ENCODE data around the gene CERS3.

The CERS3 gene

GRCh38 chr15:100528833-100529428, at the start of gene CERS3:
Gene CERS3 (minus strand): TSS chr15:100528950. CDS start chr15:100501849, 27,101 bp downstream.
- Histone ChIP-seq H3K27me3 (ENCODE audit: control insufficient read depth in 5 of 5, insufficient read depth in 4 of 5, low read length in 5 of 5) (peaks cover 0 to 8% (median 0%) of the 10 kb centered on the region in 5 donors), H3K4me3 (ENCODE audit: low read depth in 1 of 5, low read length in 5 of 5) (no peak within 1 kb of the TSS), H3K27ac (ENCODE audit: low read depth, low read length) (no peak within 1 kb of the TSS), H3K9me3 (ENCODE audit: control insufficient read depth in 5 of 5, low read length in 5 of 5) (no peaks in the 10 kb centered on the region), H3K36me3 (ENCODE audit: control insufficient read depth in 5 of 5, insufficient read depth in 5 of 5, low read length in 5 of 5) (no peaks in the 10 kb centered on the region), H3K9ac (ENCODE audit: low read length in 5 of 5) (no peak within 1 kb of the TSS), H3K4me1 (ENCODE audit: control insufficient read depth in 5 of 5, insufficient read depth in 5 of 5, low read length in 5 of 5) (peaks cover 2 to 27% (median 25%) of the 10 kb centered on the region in 5 donors)

- Histone ChIP-seq H3K27ac (ENCODE audit: low read depth, low read length) (no peak overlapping the region), H3K9ac (ENCODE audit: low read length in 5 of 5) (no peak overlapping the region), H3K9me3 (ENCODE audit: control insufficient read depth in 5 of 5, low read length in 5 of 5) (no peaks in the 10 kb centered on the region), H3K4me1 (ENCODE audit: control insufficient read depth in 5 of 5, insufficient read depth in 5 of 5, low read length in 5 of 5) (peaks cover 0 to 11% (median 0%) of the 10 kb centered on the region in 5 donors), H3K4me3 (ENCODE audit: low read depth in 1 of 5, low read length in 5 of 5) (no peak overlapping the region), H3K27me3 (ENCODE audit: control insufficient read depth in 5 of 5, insufficient read depth in 4 of 5, low read length in 5 of 5) (no peaks in the 10 kb centered on the region), H3K36me3 (ENCODE audit: control insufficient read depth in 5 of 5, insufficient read depth in 5 of 5, low read length in 5 of 5) (peaks cover 4 to 23% (median 10%) of the 10 kb centered on the region in 5 donors)
These were observed 44.8 kb upstream of the CERS3 start for GRCh38 chr15:100573526-100573925.

- Histone ChIP-seq H3K27ac (ENCODE audit: low read depth, low read length) (no peak overlapping the region), H3K27me3 (ENCODE audit: control insufficient read depth in 5 of 5, insufficient read depth in 4 of 5, low read length in 5 of 5) (no peaks in the 10 kb centered on the region), H3K4me1 (ENCODE audit: control insufficient read depth in 5 of 5, insufficient read depth in 5 of 5, low read length in 5 of 5) (peaks cover 0 to 11% (median 0%) of the 10 kb centered on the region in 5 donors), H3K9ac (ENCODE audit: low read length in 5 of 5) (no peak overlapping the region), H3K36me3 (ENCODE audit: control insufficient read depth in 5 of 5, insufficient read depth in 5 of 5, low read length in 5 of 5) (peaks cover 4 to 26% (median 10%) of the 10 kb centered on the region in 5 donors), H3K9me3 (ENCODE audit: control insufficient read depth in 5 of 5, low read length in 5 of 5) (no peaks in the 10 kb centered on the region), H3K4me3 (ENCODE audit: low read depth in 1 of 5, low read length in 5 of 5) (no peak overlapping the region)
These were observed 43.7 kb upstream of the CERS3 start for GRCh38 chr15:100572362-100572983.

GRCh38 chr15:100571592-100572167, 42.9 kb upstream of the CERS3 start:
- H3K27me3 ChIP-seq (ENCODE audit: control insufficient read depth in 5 of 5, insufficient read depth in 4 of 5, low read length in 5 of 5): no peaks in the 10 kb centered on the region
- no peaks in the 10 kb centered on the region for H3K9me3 ChIP-seq (ENCODE audit: control insufficient read depth in 5 of 5, low read length in 5 of 5)
- peaks cover 4 to 29% (median 10%) of the 10 kb centered on the region in 5 donors for H3K36me3 ChIP-seq (ENCODE audit: control insufficient read depth in 5 of 5, insufficient read depth in 5 of 5, low read length in 5 of 5)
- H3K4me1 ChIP-seq (ENCODE audit: control insufficient read depth in 5 of 5, insufficient read depth in 5 of 5, low read length in 5 of 5): peaks cover 0 to 11% (median 0%) of the 10 kb centered on the region in 5 donors
- H3K4me3 ChIP-seq (ENCODE audit: low read depth in 1 of 5, low read length in 5 of 5): no peak overlapping the region
- H3K27ac ChIP-seq (ENCODE audit: low read depth, low read length): no peak overlapping the region
- peak overlapping the region in 1 of 5 donors; percentile 20 for H3K9ac ChIP-seq (ENCODE audit: low read length in 5 of 5)

GRCh38 chr15:100570735-100571313, 42.1 kb upstream of the CERS3 start:
- Histone ChIP-seq H3K27me3 (ENCODE audit: control insufficient read depth in 5 of 5, insufficient read depth in 4 of 5, low read length in 5 of 5) (no peaks in the 10 kb centered on the region), H3K36me3 (ENCODE audit: control insufficient read depth in 5 of 5, insufficient read depth in 5 of 5, low read length in 5 of 5) (peaks cover 4 to 33% (median 10%) of the 10 kb centered on the region in 5 donors), H3K4me1 (ENCODE audit: control insufficient read depth in 5 of 5, insufficient read depth in 5 of 5, low read length in 5 of 5) (peaks cover 0 to 11% (median 0%) of the 10 kb centered on the region in 5 donors), H3K9me3 (ENCODE audit: control insufficient read depth in 5 of 5, low read length in 5 of 5) (no peaks in the 10 kb centered on the region), H3K9ac (ENCODE audit: low read length in 5 of 5) (peak overlapping the region in 2 of 5 donors; percentile 20 to 37), H3K4me3 (ENCODE audit: low read depth in 1 of 5, low read length in 5 of 5) (no peak overlapping the region), H3K27ac (ENCODE audit: low read depth, low read length) (no peak overlapping the region)

- peaks cover 4 to 33% (median 10%) of the 10 kb centered on the region in 5 donors for H3K36me3 ChIP-seq (ENCODE audit: control insufficient read depth in 5 of 5, insufficient read depth in 5 of 5, low read length in 5 of 5)
- H3K27me3 ChIP-seq (ENCODE audit: control insufficient read depth in 5 of 5, insufficient read depth in 4 of 5, low read length in 5 of 5): no peaks in the 10 kb centered on the region
- H3K9ac ChIP-seq (ENCODE audit: low read length in 5 of 5): peak overlapping the region in 1 of 5 donors; percentile 37
- no peak overlapping the region for H3K27ac ChIP-seq (ENCODE audit: low read depth, low read length)
- no peaks in the 10 kb centered on the region for H3K9me3 ChIP-seq (ENCODE audit: control insufficient read depth in 5 of 5, low read length in 5 of 5)
- H3K4me3 ChIP-seq (ENCODE audit: low read depth in 1 of 5, low read length in 5 of 5): no peak overlapping the region
- H3K4me1 ChIP-seq (ENCODE audit: control insufficient read depth in 5 of 5, insufficient read depth in 5 of 5, low read length in 5 of 5): peaks cover 0 to 11% (median 0%) of the 10 kb centered on the region in 5 donors
These were observed 41.5 kb upstream of the CERS3 start for GRCh38 chr15:100570275-100570674.

GRCh38 chr15:100569391-100569790, 40.6 kb upstream of the CERS3 start:
- Histone ChIP-seq H3K4me1 (ENCODE audit: control insufficient read depth in 5 of 5, insufficient read depth in 5 of 5, low read length in 5 of 5) (peaks cover 0 to 11% (median 0%) of the 10 kb centered on the region in 5 donors), H3K9me3 (ENCODE audit: control insufficient read depth in 5 of 5, low read length in 5 of 5) (no peaks in the 10 kb centered on the region), H3K9ac (ENCODE audit: low read length in 5 of 5) (no peak overlapping the region), H3K36me3 (ENCODE audit: control insufficient read depth in 5 of 5, insufficient read depth in 5 of 5, low read length in 5 of 5) (peaks cover 4 to 30% (median 10%) of the 10 kb centered on the region in 5 donors), H3K27me3 (ENCODE audit: control insufficient read depth in 5 of 5, insufficient read depth in 4 of 5, low read length in 5 of 5) (no peaks in the 10 kb centered on the region), H3K27ac (ENCODE audit: low read depth, low read length) (no peak overlapping the region), H3K4me3 (ENCODE audit: low read depth in 1 of 5, low read length in 5 of 5) (no peak overlapping the region)

GRCh38 chr15:100566850-100567628, 38.3 kb upstream of the CERS3 start:
- H3K4me3 ChIP-seq (ENCODE audit: low read depth in 1 of 5, low read length in 5 of 5): no peak overlapping the region
- H3K27me3 ChIP-seq (ENCODE audit: control insufficient read depth in 5 of 5, insufficient read depth in 4 of 5, low read length in 5 of 5): no peaks in the 10 kb centered on the region
- no peak overlapping the region for H3K27ac ChIP-seq (ENCODE audit: low read depth, low read length)
- peaks cover 0 to 17% (median 6%) of the 10 kb centered on the region in 5 donors for H3K36me3 ChIP-seq (ENCODE audit: control insufficient read depth in 5 of 5, insufficient read depth in 5 of 5, low read length in 5 of 5)
- peaks cover 0 to 10% (median 0%) of the 10 kb centered on the region in 5 donors for H3K4me1 ChIP-seq (ENCODE audit: control insufficient read depth in 5 of 5, insufficient read depth in 5 of 5, low read length in 5 of 5)
- no peaks in the 10 kb centered on the region for H3K9me3 ChIP-seq (ENCODE audit: control insufficient read depth in 5 of 5, low read length in 5 of 5)
- H3K9ac ChIP-seq (ENCODE audit: low read length in 5 of 5): no peak overlapping the region

- peaks cover 0 to 3% (median 0%) of the 10 kb centered on the region in 5 donors for H3K4me1 ChIP-seq (ENCODE audit: control insufficient read depth in 5 of 5, insufficient read depth in 5 of 5, low read length in 5 of 5)
- H3K27me3 ChIP-seq (ENCODE audit: control insufficient read depth in 5 of 5, insufficient read depth in 4 of 5, low read length in 5 of 5): no peaks in the 10 kb centered on the region
- H3K36me3 ChIP-seq (ENCODE audit: control insufficient read depth in 5 of 5, insufficient read depth in 5 of 5, low read length in 5 of 5): peaks cover 0 to 17% (median 6%) of the 10 kb centered on the region in 5 donors
- no peak overlapping the region for H3K27ac ChIP-seq (ENCODE audit: low read depth, low read length)
- H3K9ac ChIP-seq (ENCODE audit: low read length in 5 of 5): no peak overlapping the region
- no peaks in the 10 kb centered on the region for H3K9me3 ChIP-seq (ENCODE audit: control insufficient read depth in 5 of 5, low read length in 5 of 5)
- no peak overlapping the region for H3K4me3 ChIP-seq (ENCODE audit: low read depth in 1 of 5, low read length in 5 of 5)
These were observed 36.8 kb upstream of the CERS3 start for GRCh38 chr15:100565591-100565990.
